Stimulated activated CD4-positive, alpha-beta T cell treated with anti-CD3 and anti-CD28 coated beads, TNF-alpha, amount 100 ng/mL, for 48 hours (primary cell): ENCODE measurements around the gene RBM15.
A peak's percentile ranks its signal among the peaks of the same experiment; 100 is the strongest.

ENCODE experiments used
- DNase-seq, 3 donors: peaks; one replicate each; pipeline ENCODE4 v3.0.0-alpha.2; 2020; ENCODE audit warnings: low read depth in 3 of 3

The RBM15 gene

GRCh38 chr1:110338886-110339406 is at the start of gene RBM15:
Gene RBM15 (plus strand): TSS chr1:110339377. CDS start chr1:110339406, 29 bp downstream.
- peak; percentile 91 to 96 (median 92) for DNase-seq

GRCh38 chr1:110291241-110292030 is 47.7 kb upstream of the RBM15 start:
- DNase-seq: no peak

GRCh38 chr1:110292031-110292741 is 47.0 kb upstream of the RBM15 start:
- DNase-seq: no peak

- no peak for DNase-seq
Observed at GRCh38 chr1:110293601-110294104, 45.5 kb upstream of the RBM15 start.

- DNase-seq: no peak
Observed at GRCh38 chr1:110294308-110294707, 44.9 kb upstream of the RBM15 start.

- DNase-seq: no peak
Observed at GRCh38 chr1:110298991-110299390, 40.2 kb upstream of the RBM15 start.

GRCh38 chr1:110300412-110301085 is 38.6 kb upstream of the RBM15 start:
- no peak for DNase-seq

GRCh38 chr1:110302836-110303235 is 36.3 kb upstream of the RBM15 start:
- DNase-seq: no peak

- DNase-seq: no peak
Observed at GRCh38 chr1:110305900-110306420, 33.2 kb upstream of the RBM15 start.

- no peak for DNase-seq
Observed at GRCh38 chr1:110307239-110307974, 31.8 kb upstream of the RBM15 start.

GRCh38 chr1:110308247-110308646 is 30.9 kb upstream of the RBM15 start:
- no peak for DNase-seq

GRCh38 chr1:110309139-110309538 is 30.0 kb upstream of the RBM15 start:
- no peak for DNase-seq

GRCh38 chr1:110309767-110310166 is 29.4 kb upstream of the RBM15 start:
- no peak for DNase-seq

GRCh38 chr1:110310300-110310699 is 28.9 kb upstream of the RBM15 start:
- DNase-seq: no peak

GRCh38 chr1:110312188-110313121 is 26.7 kb upstream of the RBM15 start:
- peak; percentile 52 to 66 (median 53) for DNase-seq

- no peak for DNase-seq
Observed at GRCh38 chr1:110316735-110317134, 22.4 kb upstream of the RBM15 start.

GRCh38 chr1:110318046-110318445 is 21.1 kb upstream of the RBM15 start:
- DNase-seq: no peak

- no peak for DNase-seq
Observed at GRCh38 chr1:110319332-110320167, 19.6 kb upstream of the RBM15 start.

- no peak for DNase-seq
Observed at GRCh38 chr1:110320168-110320518, 19.0 kb upstream of the RBM15 start.
